ENCODE data around the gene TAF1C.

DNA sequence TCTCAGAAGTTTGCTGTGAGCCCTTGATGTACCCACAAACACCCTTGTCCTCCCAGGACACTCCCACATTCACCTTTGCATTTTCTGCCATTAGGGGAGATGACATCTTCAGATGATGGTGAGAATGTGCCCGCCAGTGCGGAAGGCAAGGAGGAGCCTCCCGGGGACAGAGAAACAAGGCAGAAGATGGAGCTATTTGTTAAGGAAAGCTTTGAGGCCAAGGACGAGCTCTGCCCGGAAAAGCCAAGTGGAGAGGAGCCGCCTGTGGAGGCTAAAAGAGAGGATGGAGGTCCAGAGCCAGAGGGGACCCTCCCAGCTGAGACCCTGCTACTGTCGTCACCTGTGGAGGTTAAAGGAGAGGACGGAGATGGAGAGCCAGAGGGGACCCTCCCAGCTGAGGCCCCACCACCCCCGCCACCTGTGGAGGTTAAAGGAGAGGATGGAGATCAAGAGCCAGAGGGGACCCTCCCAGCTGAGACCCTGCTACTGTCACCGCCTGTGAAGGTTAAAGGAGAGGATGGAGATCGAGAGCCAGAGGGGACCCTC is 17.0 kb downstream of the TAF1C start:
- TF ChIP-seq, protein P1, sequence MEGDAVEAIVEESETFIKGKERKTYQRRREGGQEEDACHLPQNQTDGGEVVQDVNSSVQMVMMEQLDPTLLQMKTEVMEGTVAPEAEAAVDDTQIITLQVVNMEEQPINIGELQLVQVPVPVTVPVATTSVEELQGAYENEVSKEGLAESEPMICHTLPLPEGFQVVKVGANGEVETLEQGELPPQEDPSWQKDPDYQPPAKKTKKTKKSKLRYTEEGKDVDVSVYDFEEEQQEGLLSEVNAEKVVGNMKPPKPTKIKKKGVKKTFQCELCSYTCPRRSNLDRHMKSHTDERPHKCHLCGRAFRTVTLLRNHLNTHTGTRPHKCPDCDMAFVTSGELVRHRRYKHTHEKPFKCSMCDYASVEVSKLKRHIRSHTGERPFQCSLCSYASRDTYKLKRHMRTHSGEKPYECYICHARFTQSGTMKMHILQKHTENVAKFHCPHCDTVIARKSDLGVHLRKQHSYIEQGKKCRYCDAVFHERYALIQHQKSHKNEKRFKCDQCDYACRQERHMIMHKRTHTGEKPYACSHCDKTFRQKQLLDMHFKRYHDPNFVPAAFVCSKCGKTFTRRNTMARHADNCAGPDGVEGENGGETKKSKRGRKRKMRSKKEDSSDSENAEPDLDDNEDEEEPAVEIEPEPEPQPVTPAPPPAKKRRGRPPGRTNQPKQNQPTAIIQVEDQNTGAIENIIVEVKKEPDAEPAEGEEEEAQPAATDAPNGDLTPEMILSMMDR (IDR thresholded peaks at IDR 0.05; ENCODE audit: low read length), result no peak
- no peak for TF ChIP-seq EZH2phosphoT487 (IDR thresholded peaks at IDR 0.05; ENCODE audit: low read length)
